Stimulated activated CD4-positive, alpha-beta T cell treated with anti-CD3 and anti-CD28 coated beads, Interleukin-1b, Interleukin-23, amount 100 ng/mL, for 4 hours (primary cell): Measurements from ENCODE around the gene KRT36.
A peak's percentile ranks its signal among the peaks of the same experiment; 100 is the strongest.

Source experiments
- DNase-seq, 2 donors: peaks; one replicate each; pipeline ENCODE4 v3.0.0-alpha.2; 2020; ENCODE audit warnings: low read depth in 2 of 2

Gene KRT36

GRCh38 chr17:41500131-41500911 lies 10.6 kb upstream of the KRT36 start:
- no peak for DNase-seq

GRCh38 chr17:41499714-41500113 lies 10.0 kb upstream of the KRT36 start:
- DNase-seq = no peak

GRCh38 chr17:41498276-41498675 lies 8.6 kb upstream of the KRT36 start:
- no peak for DNase-seq

- peak; percentile 25 to 34 for DNase-seq
Observed at GRCh38 chr17:41496803-41497484, 7.2 kb upstream of the KRT36 start.

GRCh38 chr17:41494524-41494923 lies 4.8 kb upstream of the KRT36 start:
- DNase-seq = no peak

- DNase-seq = no peak
Observed at GRCh38 chr17:41492771-41493170, 3.1 kb upstream of the KRT36 start.

- no peak for DNase-seq
Observed at GRCh38 chr17:41492351-41492750, 2.6 kb upstream of the KRT36 start.

GRCh38 chr17:41491476-41491875 lies 1.8 kb upstream of the KRT36 start:
- DNase-seq = no peak

GRCh38 chr17:41490000-41490990 lies 585 bp upstream of the KRT36 start:
- DNase-seq = no peak

- peak in 1 of 2 donors; percentile 33 for DNase-seq
Observed at GRCh38 chr17:41486809-41487530, 2.7 kb downstream of the KRT36 start.

- no peak for DNase-seq
Observed at GRCh38 chr17:41486316-41486715, 3.4 kb downstream of the KRT36 start.

- DNase-seq = no peak
Observed at GRCh38 chr17:41484920-41485904, 4.5 kb downstream of the KRT36 start.

- no peak for DNase-seq
Observed at GRCh38 chr17:41483991-41484826, 5.5 kb downstream of the KRT36 start.

GRCh38 chr17:41483531-41483930 lies 6.2 kb downstream of the KRT36 start:
- no peak for DNase-seq

- DNase-seq = no peak
Observed at GRCh38 chr17:41481036-41481435, 8.7 kb downstream of the KRT36 start, which contains the start of gene KRT35. Gene KRT35 (minus strand): TSS chr17:41481151. CDS start chr17:41481097, 54 bp downstream.

- DNase-seq = no peak
Observed at GRCh38 chr17:41480581-41480980, 9.1 kb downstream of the KRT36 start.

- no peak for DNase-seq
Observed at GRCh38 chr17:41480136-41480535, 9.6 kb downstream of the KRT36 start.

- DNase-seq = no peak
Observed at GRCh38 chr17:41478237-41478636, 11.5 kb downstream of the KRT36 start.
